Breast epithelium (tissue), 3 donors: ENCODE measurements around the gene LINGO3.

Source experiments
- POLR2A ChIP-seq: fragments of 450-650 bp; IDR thresholded peaks from one replicate; pipeline ENCODE4 v1.6.1; 2016; ENCODE audit warnings: antibody characterized with exemption, mild to moderate bottlenecking, moderate library complexity
- POLR2AphosphoS5 ChIP-seq, 3 donors: sonication (generic); formaldehyde crosslinking; IDR thresholded peaks; one replicate each; pipeline ENCODE4 v1.6.1; 2017; ENCODE audit warnings: antibody characterized with exemption in 3 of 3
- TF ChIP-seq, protein P1 (sequence below), 3 donors: fragments of 450-650 bp; IDR thresholded peaks; one replicate each; pipeline ENCODE4 v1.5.1; 2016 to 2017; ENCODE audit warnings: antibody characterized with exemption in 3 of 3, mild to moderate bottlenecking in 3 of 3, moderate library complexity in 3 of 3

DNA sequence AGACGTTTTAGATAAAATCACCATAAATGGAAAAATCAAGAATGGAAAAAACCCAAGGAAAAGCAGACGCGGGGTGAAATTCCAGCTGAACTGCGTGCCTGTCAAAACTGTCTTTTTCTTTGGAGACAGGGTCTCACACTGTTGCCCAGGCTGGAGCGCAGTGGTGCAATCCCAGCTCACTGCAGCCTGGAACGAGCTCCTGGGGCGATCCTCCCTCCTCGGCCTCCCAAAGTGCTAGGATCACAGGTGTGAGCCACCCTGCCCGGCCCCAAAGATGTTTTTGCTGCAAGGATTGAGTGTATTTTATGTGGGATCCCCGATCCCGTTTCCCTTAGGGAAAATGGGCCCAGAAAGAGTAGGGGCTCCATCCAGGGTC lies 25.1 kb downstream of the LINGO3 start:
- TF ChIP-seq, protein P1, sequence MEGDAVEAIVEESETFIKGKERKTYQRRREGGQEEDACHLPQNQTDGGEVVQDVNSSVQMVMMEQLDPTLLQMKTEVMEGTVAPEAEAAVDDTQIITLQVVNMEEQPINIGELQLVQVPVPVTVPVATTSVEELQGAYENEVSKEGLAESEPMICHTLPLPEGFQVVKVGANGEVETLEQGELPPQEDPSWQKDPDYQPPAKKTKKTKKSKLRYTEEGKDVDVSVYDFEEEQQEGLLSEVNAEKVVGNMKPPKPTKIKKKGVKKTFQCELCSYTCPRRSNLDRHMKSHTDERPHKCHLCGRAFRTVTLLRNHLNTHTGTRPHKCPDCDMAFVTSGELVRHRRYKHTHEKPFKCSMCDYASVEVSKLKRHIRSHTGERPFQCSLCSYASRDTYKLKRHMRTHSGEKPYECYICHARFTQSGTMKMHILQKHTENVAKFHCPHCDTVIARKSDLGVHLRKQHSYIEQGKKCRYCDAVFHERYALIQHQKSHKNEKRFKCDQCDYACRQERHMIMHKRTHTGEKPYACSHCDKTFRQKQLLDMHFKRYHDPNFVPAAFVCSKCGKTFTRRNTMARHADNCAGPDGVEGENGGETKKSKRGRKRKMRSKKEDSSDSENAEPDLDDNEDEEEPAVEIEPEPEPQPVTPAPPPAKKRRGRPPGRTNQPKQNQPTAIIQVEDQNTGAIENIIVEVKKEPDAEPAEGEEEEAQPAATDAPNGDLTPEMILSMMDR (IDR thresholded peaks at IDR 0.05), result no peak
- no peak for TF ChIP-seq POLR2A
- no peak for TF ChIP-seq POLR2AphosphoS5 (IDR thresholded peaks at IDR 0.05)
